Fibroblast of mammary gland (primary cell): ENCODE data around the gene SNCG.
"Not testable (repeated sequence)": the region's sequence is repeated elsewhere in the genome, so short reads cannot be mapped to it uniquely, and the experiment has no call there.

Source experiments
- DNase-seq: peaks from one replicate; pipeline ENCODE4 v3.0.0-alpha.2; 2010; ENCODE audit warnings: low read depth
- H3K4me3 ChIP-seq: 2 replicates; pipeline ENCODE4 v1.5.1; 2011; ENCODE audit warnings: low read depth, mild to moderate bottlenecking, low read length, moderate library complexity; ENCODE audit not compliant: control insufficient read depth
- TF ChIP-seq, protein P1 (sequence below): conservative IDR thresholded peaks from 2 replicates; pipeline ENCODE4 v1.5.1; 2011; ENCODE audit warnings: low read depth, low read length, inconsistent platforms; ENCODE audit not compliant: control insufficient read depth, insufficient read depth

SNCG gene

DNA sequence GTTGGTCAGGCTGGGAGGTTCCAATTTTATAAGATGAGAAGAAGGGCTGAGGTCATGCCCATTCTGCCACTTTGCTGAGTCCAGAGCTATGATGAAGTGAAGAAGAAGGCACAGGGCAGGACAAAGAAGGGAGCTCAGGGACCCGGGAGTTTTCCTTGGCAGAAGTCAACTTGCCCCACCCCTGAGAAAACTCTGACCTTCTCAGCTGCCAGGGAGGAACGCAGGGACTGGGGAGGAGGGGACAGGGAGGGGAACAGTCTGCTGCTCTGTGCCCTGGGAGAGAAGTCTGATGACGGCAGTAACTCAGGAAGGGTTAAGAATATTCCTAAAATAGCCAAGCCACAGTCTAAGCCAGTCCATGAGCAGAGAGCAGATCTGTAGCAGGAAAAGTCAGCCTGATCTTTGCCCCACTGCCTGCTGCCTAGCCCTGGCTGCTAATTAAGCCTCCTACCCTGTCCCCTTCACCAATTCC is 21.6 kb downstream of the SNCG start:
- TF ChIP-seq, protein P1, sequence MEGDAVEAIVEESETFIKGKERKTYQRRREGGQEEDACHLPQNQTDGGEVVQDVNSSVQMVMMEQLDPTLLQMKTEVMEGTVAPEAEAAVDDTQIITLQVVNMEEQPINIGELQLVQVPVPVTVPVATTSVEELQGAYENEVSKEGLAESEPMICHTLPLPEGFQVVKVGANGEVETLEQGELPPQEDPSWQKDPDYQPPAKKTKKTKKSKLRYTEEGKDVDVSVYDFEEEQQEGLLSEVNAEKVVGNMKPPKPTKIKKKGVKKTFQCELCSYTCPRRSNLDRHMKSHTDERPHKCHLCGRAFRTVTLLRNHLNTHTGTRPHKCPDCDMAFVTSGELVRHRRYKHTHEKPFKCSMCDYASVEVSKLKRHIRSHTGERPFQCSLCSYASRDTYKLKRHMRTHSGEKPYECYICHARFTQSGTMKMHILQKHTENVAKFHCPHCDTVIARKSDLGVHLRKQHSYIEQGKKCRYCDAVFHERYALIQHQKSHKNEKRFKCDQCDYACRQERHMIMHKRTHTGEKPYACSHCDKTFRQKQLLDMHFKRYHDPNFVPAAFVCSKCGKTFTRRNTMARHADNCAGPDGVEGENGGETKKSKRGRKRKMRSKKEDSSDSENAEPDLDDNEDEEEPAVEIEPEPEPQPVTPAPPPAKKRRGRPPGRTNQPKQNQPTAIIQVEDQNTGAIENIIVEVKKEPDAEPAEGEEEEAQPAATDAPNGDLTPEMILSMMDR = no peak
- peak; percentile 62 for DNase-seq

DNA sequence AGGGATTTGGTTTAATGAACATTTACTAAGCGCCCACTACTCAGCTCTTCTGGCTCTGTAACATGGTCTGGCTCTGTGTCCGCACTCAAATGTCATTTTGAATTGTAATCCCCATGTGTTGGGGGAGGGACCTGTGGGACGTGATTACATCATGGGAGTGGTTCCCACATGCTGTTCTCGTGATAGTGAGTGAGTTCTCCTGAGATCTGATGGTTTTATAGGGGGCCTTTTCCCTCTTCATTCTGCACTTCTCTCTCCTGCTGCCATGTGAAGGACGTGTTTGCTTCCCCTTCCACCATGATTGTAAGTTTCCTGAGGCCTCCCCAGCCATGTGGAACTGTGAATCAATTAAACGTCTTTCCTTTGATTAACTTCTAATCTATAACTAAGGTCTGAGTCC is 22.6 kb downstream of the SNCG start:
- not testable (repeated sequence) for DNase-seq

More for the DNA sequence above, 21.6 kb downstream of the SNCG start:
- no peak overlapping the region for H3K4me3 ChIP-seq

DNA sequence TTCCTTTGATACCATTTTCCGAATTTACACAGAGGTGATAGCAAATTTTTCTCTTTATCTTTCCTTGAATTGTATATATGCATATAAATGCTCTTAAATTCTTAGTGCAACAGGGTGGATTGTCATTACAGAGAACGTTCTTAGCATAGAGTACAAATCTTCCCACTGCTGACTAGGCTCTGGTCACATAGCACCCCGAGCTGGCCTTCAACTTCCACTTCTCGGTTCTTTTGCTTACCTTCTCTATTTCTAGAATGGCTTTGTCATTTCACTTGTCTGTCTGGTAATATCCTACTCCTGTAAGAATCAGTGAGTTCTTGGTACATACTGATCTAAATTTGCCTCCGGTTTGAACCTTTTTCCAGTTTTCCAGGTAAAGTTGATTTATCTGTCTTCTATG is 23.3 kb downstream of the SNCG start:
- TF ChIP-seq, protein P1 = no peak
- H3K4me3 ChIP-seq = no peak overlapping the region
- no peak for DNase-seq

More for the DNA sequence above, 22.6 kb downstream of the SNCG start:
- H3K4me3 ChIP-seq = not testable (repeated sequence)

DNA sequence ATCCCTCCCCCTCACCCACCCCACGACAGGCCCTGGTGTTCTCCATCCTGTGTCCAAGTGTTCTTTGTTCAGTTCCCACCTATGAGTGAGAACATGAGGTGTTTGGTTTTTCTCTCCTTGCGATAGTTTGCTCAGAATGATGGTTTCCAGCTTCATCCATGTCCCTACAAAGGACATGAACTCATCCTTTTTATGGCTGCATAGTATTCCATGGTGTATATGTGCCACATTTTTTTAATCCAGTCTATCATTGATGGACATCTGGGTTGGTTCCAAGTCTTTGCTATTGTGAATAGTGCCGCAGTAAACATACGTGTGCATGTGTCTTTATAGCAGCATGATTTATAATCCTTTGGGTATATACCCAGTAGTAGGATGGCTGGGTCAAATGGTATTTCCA is 26.1 kb downstream of the SNCG start:
- DNase-seq, H3K4me3 ChIP-seq: not testable (repeated sequence)

DNA sequence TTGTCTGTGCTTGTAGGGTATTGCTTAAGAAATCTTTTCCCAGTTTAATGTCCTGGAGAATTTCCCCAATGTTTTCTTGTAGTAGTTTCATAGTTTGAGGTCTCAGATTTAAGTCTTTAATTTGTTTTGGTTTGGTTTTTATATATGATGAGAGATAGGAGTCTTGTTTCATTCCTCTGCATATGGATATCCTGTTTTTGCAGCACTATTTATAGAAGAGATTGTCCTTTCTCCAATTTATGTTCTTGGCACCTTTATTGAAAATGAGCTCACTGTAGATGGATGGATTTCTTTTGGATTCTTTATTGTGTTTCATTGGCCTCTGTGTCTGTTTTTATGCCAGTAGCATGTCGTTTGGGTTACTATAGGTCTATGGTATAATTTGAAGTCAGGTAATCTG is 30.1 kb downstream of the SNCG start:
- no peak overlapping the region for H3K4me3 ChIP-seq
- TF ChIP-seq, protein P1 = no peak
- no peak for DNase-seq

DNA sequence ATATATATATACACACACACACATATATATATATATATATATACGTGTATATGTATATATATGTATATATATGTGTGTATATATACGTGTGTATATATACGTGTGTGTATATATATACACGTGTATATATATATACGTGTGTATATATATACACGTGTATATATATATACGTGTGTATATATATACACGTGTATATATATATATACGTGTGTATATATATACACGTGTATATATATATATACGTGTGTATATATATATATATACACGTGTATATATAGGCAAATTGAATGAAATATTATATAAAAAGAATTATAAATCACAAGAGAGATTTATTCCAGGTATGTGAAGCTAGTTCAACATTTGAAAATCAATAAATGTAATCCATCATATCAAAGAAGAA is 33.0 kb downstream of the SNCG start:
- not testable (repeated sequence) for DNase-seq, H3K4me3 ChIP-seq

DNA sequence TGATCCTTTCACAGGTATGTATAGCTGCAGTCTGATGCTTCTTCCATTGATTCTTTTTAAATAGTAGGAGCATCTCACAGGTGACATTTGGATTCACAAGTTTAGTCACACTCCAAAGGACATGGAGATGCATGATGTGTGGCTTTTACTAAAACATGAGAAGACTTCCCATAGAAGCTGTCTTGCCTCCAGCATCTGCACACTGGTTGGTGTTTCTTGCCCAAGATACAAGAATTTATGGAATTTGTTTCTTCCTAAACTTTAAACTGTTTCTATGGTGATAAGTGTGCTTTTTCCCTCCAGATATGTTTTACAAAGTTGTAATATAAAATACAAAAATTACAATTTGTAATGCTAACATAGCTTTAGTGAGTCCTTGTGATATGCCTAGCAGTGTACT is 34.1 kb downstream of the SNCG start:
- no peak overlapping the region for H3K4me3 ChIP-seq
- TF ChIP-seq, protein P1 = no peak
- DNase-seq = no peak

DNA sequence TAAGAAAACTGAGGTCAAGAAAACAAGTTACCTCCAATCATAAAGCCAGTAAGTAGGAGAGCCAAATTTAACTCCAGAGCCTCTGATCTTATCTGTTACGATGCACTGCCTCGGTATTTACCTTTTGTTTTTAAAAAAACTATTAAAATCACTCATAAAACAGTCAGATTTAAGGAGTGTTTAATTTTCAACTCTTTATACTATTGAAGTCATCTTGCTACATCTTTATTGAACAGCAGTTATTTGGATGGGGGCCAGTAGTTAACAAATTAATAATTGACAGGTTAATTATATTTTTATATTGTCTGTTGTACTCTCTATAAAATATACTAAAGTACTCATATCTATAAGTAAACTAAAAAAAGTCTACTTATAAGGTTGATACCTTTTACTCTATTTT is 34.5 kb downstream of the SNCG start:
- TF ChIP-seq, protein P1 = no peak
- no peak for DNase-seq
- no peak overlapping the region for H3K4me3 ChIP-seq

DNA sequence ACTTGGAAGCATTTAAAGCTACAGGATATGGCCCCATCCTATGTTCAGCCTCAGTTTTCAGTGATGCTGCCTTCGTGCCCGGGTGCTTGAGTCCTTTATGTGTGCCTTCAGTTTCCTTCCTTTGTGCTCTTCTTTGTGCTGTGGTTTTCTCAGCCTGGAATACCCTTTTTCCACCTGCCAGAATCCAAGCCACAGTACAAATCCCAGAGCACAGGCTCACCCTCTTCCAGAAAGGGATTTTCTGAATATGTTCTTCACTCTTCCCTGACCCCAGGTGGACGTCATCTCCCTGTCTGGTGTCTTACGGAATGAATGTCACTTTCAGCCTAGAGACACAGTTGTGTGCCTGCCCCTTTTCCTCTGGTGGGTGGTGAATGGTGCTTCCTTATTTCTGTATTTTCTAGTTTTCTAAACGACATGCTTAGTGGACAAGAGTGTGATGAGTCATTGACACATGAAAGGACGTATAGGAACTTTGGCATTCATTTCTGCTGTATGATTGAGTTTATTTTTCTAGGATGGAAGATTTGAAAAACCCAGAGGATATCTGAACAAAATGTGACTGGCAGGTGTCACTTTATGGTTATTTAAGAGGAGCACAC is 41.5 kb downstream of the SNCG start:
- DNase-seq, H3K4me3 ChIP-seq: not testable (repeated sequence)
